PC-9 (cell line): ENCODE measurements around the gene YPEL2.

ENCODE experiments used
- EZH2 ChIP-seq: fragments of 200-600 bp; sonication (generic); IDR thresholded peaks from 2 replicates; pipeline ENCODE4 v1.8.0; 2017; ENCODE audit warnings: antibody characterized with exemption, low read depth
- TF ChIP-seq, protein P1 (sequence below): fragments of 200-600 bp; sonication (generic); conservative IDR thresholded peaks from 2 replicates; pipeline ENCODE4 v1.6.1; 2017; ENCODE audit warnings: mixed run types, antibody characterized with exemption, mild to moderate bottlenecking, moderate library complexity

DNA sequence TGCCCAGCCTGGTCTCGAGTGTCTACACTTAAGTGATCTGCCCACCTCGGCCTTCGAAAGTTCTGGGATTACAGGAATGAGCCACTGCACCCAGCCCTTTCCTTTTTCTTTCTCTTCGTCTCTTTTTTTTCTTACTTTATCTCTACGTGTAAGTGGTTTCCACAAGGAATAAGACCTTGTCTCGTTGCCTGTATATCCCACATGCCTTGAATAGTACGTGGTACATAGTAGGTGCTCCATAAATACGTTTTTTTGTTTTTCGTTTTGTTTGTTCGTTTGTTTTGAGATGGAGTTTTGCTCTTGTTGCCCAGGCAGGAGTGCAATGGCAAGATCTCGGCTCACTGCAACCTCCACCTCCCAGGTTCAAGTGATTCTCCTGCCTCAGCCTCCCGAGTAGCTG is 86.0 kb downstream of the YPEL2 start:
- TF ChIP-seq, protein P1, sequence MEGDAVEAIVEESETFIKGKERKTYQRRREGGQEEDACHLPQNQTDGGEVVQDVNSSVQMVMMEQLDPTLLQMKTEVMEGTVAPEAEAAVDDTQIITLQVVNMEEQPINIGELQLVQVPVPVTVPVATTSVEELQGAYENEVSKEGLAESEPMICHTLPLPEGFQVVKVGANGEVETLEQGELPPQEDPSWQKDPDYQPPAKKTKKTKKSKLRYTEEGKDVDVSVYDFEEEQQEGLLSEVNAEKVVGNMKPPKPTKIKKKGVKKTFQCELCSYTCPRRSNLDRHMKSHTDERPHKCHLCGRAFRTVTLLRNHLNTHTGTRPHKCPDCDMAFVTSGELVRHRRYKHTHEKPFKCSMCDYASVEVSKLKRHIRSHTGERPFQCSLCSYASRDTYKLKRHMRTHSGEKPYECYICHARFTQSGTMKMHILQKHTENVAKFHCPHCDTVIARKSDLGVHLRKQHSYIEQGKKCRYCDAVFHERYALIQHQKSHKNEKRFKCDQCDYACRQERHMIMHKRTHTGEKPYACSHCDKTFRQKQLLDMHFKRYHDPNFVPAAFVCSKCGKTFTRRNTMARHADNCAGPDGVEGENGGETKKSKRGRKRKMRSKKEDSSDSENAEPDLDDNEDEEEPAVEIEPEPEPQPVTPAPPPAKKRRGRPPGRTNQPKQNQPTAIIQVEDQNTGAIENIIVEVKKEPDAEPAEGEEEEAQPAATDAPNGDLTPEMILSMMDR: no peak
- no peak for TF ChIP-seq EZH2
